ENCODE data around the gene ITPR3.

Gene ITPR3

GRCh38 chr6:33616113-33616512 is 5.0 kb upstream of the ITPR3 start:
- Histone ChIP-seq H3K23ac (ENCODE audit: low read depth, low read length, poor library complexity) (no peak overlapping the region), H2BK12ac (ENCODE audit: low read length) (no peak overlapping the region), H3K27ac (replicated peaks; ENCODE audit: low read length) (no peak overlapping the region), H3K4me3 (ENCODE audit: low read length in 2 of 2) (no peak overlapping the region), H3K4me2 (ENCODE audit: insufficient read depth, low read length, poor library complexity, severe bottlenecking) (no peak overlapping the region), H3K9ac (ENCODE audit: low read depth, low read length, poor library complexity) (peak overlapping the region; percentile 60), H4K8ac (ENCODE audit: low read depth, low read length) (no peak overlapping the region), H4K91ac (ENCODE audit: low read depth, low read length, poor library complexity) (no peak overlapping the region), H3K36me3 (replicated peaks in 1 of 2; ENCODE audit: control insufficient read depth in 2 of 2, insufficient read depth in 2 of 2, low read length in 2 of 2) (no peaks in the 10 kb centered on the region), H2BK5ac (ENCODE audit: low read length) (no peak overlapping the region), H2BK15ac (ENCODE audit: low read length) (no peak overlapping the region), H3K4me1 (ENCODE audit: control insufficient read depth in 2 of 2, insufficient read depth in 1 of 2, low read depth in 1 of 2, low read length in 2 of 2) (peaks cover 4 to 10% of the 10 kb centered on the region in 2 donors), H3K14ac (ENCODE audit: low read length) (no peak overlapping the region), H3K79me1 (ENCODE audit: low read depth, low read length) (no peaks in the 10 kb centered on the region), H2BK120ac (ENCODE audit: low read depth, low read length) (no peak overlapping the region), H3K27me3 (ENCODE audit: control insufficient read depth in 3 of 3, insufficient read depth in 3 of 3, low read depth in 1 of 3, low read length in 3 of 3) (peaks cover 0 to 37% (median 11%) of the 10 kb centered on the region in 3 experiments), H3K4ac (ENCODE audit: low read length) (no peak overlapping the region), H3K18ac (ENCODE audit: low read length) (no peak overlapping the region), H2AFZ (ENCODE audit: low read length) (no peak overlapping the region), H3K9me3 (replicated peaks in 1 of 2; ENCODE audit: control insufficient read depth in 2 of 2, insufficient read depth in 1 of 2, low read depth in 1 of 2, low read length in 2 of 2) (peaks cover 0 to 4% of the 10 kb centered on the region in 2 donors), H2AK5ac (ENCODE audit: low read depth, low read length) (no peak overlapping the region)
- no CpG with 5 or more reads among the region's 2 CpGs for WGBS, 2 donors (ENCODE audit: extremely low coverage in 2 of 2, insufficient read length in 2 of 2, insufficient replicate concordance in 1 of 2)
- no peak for DNase-seq (ENCODE audit: low spot score)

GRCh38 chr6:33616913-33617312 is 4.2 kb upstream of the ITPR3 start:
- Histone ChIP-seq H3K27me3 (ENCODE audit: control insufficient read depth in 3 of 3, insufficient read depth in 3 of 3, low read depth in 1 of 3, low read length in 3 of 3) (peaks cover 4 to 42% (median 18%) of the 10 kb centered on the region in 3 experiments), H3K79me1 (ENCODE audit: low read depth, low read length) (no peaks in the 10 kb centered on the region), H3K4me1 (ENCODE audit: control insufficient read depth in 2 of 2, insufficient read depth in 1 of 2, low read depth in 1 of 2, low read length in 2 of 2) (peaks cover 2 to 6% of the 10 kb centered on the region in 2 donors), H2BK12ac (ENCODE audit: low read length) (no peak overlapping the region), H3K9me3 (replicated peaks in 1 of 2; ENCODE audit: control insufficient read depth in 2 of 2, insufficient read depth in 1 of 2, low read depth in 1 of 2, low read length in 2 of 2) (peaks cover 0 to 2% of the 10 kb centered on the region in 2 donors), H3K4me2 (ENCODE audit: insufficient read depth, low read length, poor library complexity, severe bottlenecking) (no peak overlapping the region), H2BK120ac (ENCODE audit: low read depth, low read length) (no peak overlapping the region), H3K36me3 (replicated peaks in 1 of 2; ENCODE audit: control insufficient read depth in 2 of 2, insufficient read depth in 2 of 2, low read length in 2 of 2) (no peaks in the 10 kb centered on the region), H3K4ac (ENCODE audit: low read length) (no peak overlapping the region), H2BK15ac (ENCODE audit: low read length) (no peak overlapping the region), H2AFZ (ENCODE audit: low read length) (no peak overlapping the region), H4K91ac (ENCODE audit: low read depth, low read length, poor library complexity) (no peak overlapping the region), H3K18ac (ENCODE audit: low read length) (no peak overlapping the region), H2BK5ac (ENCODE audit: low read length) (no peak overlapping the region), H4K8ac (ENCODE audit: low read depth, low read length) (no peak overlapping the region), H3K27ac (replicated peaks; ENCODE audit: low read length) (no peak overlapping the region), H3K9ac (ENCODE audit: low read depth, low read length, poor library complexity) (no peak overlapping the region), H2AK5ac (ENCODE audit: low read depth, low read length) (no peak overlapping the region), H3K14ac (ENCODE audit: low read length) (no peak overlapping the region), H3K23ac (ENCODE audit: low read depth, low read length, poor library complexity) (no peak overlapping the region), H3K4me3 (ENCODE audit: low read length in 2 of 2) (no peak overlapping the region)
- no CpG with 5 or more reads among the region's 4 CpGs for WGBS, 2 donors (ENCODE audit: extremely low coverage in 2 of 2, insufficient read length in 2 of 2, insufficient replicate concordance in 1 of 2)
- no peak for DNase-seq (ENCODE audit: low spot score)

- Histone ChIP-seq H3K4me3 (ENCODE audit: low read length in 2 of 2) (no peak overlapping the region), H3K14ac (ENCODE audit: low read length) (no peak overlapping the region), H2BK120ac (ENCODE audit: low read depth, low read length) (no peak overlapping the region), H2BK5ac (ENCODE audit: low read length) (no peak overlapping the region), H3K27ac (replicated peaks; ENCODE audit: low read length) (no peak overlapping the region), H3K4me2 (ENCODE audit: insufficient read depth, low read length, poor library complexity, severe bottlenecking) (no peak overlapping the region), H3K4ac (ENCODE audit: low read length) (no peak overlapping the region), H2BK15ac (ENCODE audit: low read length) (no peak overlapping the region), H3K27me3 (ENCODE audit: control insufficient read depth in 3 of 3, insufficient read depth in 3 of 3, low read depth in 1 of 3, low read length in 3 of 3) (peaks cover 6 to 43% (median 27%) of the 10 kb centered on the region in 3 experiments), H2AK5ac (ENCODE audit: low read depth, low read length) (no peak overlapping the region), H3K9ac (ENCODE audit: low read depth, low read length, poor library complexity) (no peak overlapping the region), H2AFZ (ENCODE audit: low read length) (no peak overlapping the region), H3K79me1 (ENCODE audit: low read depth, low read length) (no peaks in the 10 kb centered on the region), H3K23ac (ENCODE audit: low read depth, low read length, poor library complexity) (no peak overlapping the region), H3K36me3 (replicated peaks in 1 of 2; ENCODE audit: control insufficient read depth in 2 of 2, insufficient read depth in 2 of 2, low read length in 2 of 2) (no peaks in the 10 kb centered on the region), H3K9me3 (replicated peaks in 1 of 2; ENCODE audit: control insufficient read depth in 2 of 2, insufficient read depth in 1 of 2, low read depth in 1 of 2, low read length in 2 of 2) (no peaks in the 10 kb centered on the region), H3K4me1 (ENCODE audit: control insufficient read depth in 2 of 2, insufficient read depth in 1 of 2, low read depth in 1 of 2, low read length in 2 of 2) (peaks cover 5 to 6% of the 10 kb centered on the region in 2 donors), H4K8ac (ENCODE audit: low read depth, low read length) (no peak overlapping the region), H3K18ac (ENCODE audit: low read length) (no peak overlapping the region), H2BK12ac (ENCODE audit: low read length) (no peak overlapping the region), H4K91ac (ENCODE audit: low read depth, low read length, poor library complexity) (no peak overlapping the region)
- WGBS, 2 donors (ENCODE audit: extremely low coverage in 2 of 2, insufficient read length in 2 of 2, insufficient replicate concordance in 1 of 2), result no CpG with 5 or more reads among the region's 5 CpGs
- no peak for DNase-seq (ENCODE audit: low spot score)
These were observed 1.8 kb upstream of the ITPR3 start for GRCh38 chr6:33619166-33619840.

GRCh38 chr6:33620158-33620855 is 815 bp upstream of the ITPR3 start:
- WGBS, 2 donors (ENCODE audit: extremely low coverage in 2 of 2, insufficient read length in 2 of 2, insufficient replicate concordance in 1 of 2), result no CpG with 5 or more reads among the region's 29 CpGs
- Histone ChIP-seq H3K9me3 (replicated peaks in 1 of 2; ENCODE audit: control insufficient read depth in 2 of 2, insufficient read depth in 1 of 2, low read depth in 1 of 2, low read length in 2 of 2) (no peaks in the 10 kb centered on the region), H2AK5ac (ENCODE audit: low read depth, low read length) (no peak overlapping the region), H3K4me1 (ENCODE audit: control insufficient read depth in 2 of 2, insufficient read depth in 1 of 2, low read depth in 1 of 2, low read length in 2 of 2) (peaks cover 5 to 6% of the 10 kb centered on the region in 2 donors), H3K9ac (ENCODE audit: low read depth, low read length, poor library complexity) (no peak overlapping the region), H3K27ac (replicated peaks; ENCODE audit: low read length) (no peak overlapping the region), H2BK15ac (ENCODE audit: low read length) (peak overlapping the region; percentile 41), H3K4ac (ENCODE audit: low read length) (no peak overlapping the region), H3K79me1 (ENCODE audit: low read depth, low read length) (no peaks in the 10 kb centered on the region), H3K23ac (ENCODE audit: low read depth, low read length, poor library complexity) (no peak overlapping the region), H2BK12ac (ENCODE audit: low read length) (no peak overlapping the region), H3K14ac (ENCODE audit: low read length) (peak overlapping the region; percentile 13), H3K36me3 (replicated peaks in 1 of 2; ENCODE audit: control insufficient read depth in 2 of 2, insufficient read depth in 2 of 2, low read length in 2 of 2) (no peaks in the 10 kb centered on the region), H3K4me2 (ENCODE audit: insufficient read depth, low read length, poor library complexity, severe bottlenecking) (peak overlapping the region; percentile 98), H4K91ac (ENCODE audit: low read depth, low read length, poor library complexity) (no peak overlapping the region), H3K4me3 (ENCODE audit: low read length in 2 of 2) (peak overlapping the region; percentile 49 to 78), H3K18ac (ENCODE audit: low read length) (peak overlapping the region; percentile 49), H4K8ac (ENCODE audit: low read depth, low read length) (no peak overlapping the region), H3K27me3 (ENCODE audit: control insufficient read depth in 3 of 3, insufficient read depth in 3 of 3, low read depth in 1 of 3, low read length in 3 of 3) (peaks cover 6 to 43% (median 27%) of the 10 kb centered on the region in 3 experiments), H2BK120ac (ENCODE audit: low read depth, low read length) (no peak overlapping the region), H2BK5ac (ENCODE audit: low read length) (no peak overlapping the region), H2AFZ (ENCODE audit: low read length) (peak overlapping the region; percentile 91)
- no peak for DNase-seq (ENCODE audit: low spot score)

Measured in neuronal stem cell (in vitro differentiated cells).